AG08395 (cell line): ENCODE measurements around the gene DECR2.
"Not testable (repeated sequence)": the region's sequence is repeated elsewhere in the genome, so short reads cannot be mapped to it uniquely, and the experiment has no call there.

Experiments
- DNase-seq: peaks from one replicate; pipeline ENCODE4 v3.0.0; 2012; ENCODE audit warnings: mixed read lengths, low spot score

The DECR2 gene

DNA sequence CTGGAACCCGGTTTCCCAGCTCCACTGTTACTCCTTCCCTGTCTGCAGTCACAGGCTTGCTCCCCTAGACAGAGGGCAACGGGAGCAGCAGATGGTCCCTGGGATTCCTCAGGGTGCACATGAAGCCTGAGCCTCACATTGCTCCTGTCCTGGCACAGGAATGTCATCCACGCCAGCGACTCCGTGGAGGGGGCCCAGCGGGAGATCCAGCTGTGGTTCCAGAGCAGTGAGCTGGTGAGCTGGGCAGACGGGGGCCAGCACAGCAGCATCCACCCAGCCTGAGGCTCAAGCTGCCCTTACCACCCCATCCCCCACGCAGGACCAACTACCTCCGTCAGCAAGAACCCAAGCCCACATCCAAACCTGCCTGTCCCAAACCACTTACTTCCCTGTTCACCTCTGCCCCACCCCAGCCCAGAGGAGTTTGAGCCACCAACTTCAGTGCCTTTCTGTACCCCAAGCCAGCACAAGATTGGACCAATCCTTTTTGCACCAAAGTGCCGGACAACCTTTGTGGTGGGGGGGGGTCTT lies 1.6 kb upstream of the DECR2 start:
- no peak for DNase-seq

DNA sequence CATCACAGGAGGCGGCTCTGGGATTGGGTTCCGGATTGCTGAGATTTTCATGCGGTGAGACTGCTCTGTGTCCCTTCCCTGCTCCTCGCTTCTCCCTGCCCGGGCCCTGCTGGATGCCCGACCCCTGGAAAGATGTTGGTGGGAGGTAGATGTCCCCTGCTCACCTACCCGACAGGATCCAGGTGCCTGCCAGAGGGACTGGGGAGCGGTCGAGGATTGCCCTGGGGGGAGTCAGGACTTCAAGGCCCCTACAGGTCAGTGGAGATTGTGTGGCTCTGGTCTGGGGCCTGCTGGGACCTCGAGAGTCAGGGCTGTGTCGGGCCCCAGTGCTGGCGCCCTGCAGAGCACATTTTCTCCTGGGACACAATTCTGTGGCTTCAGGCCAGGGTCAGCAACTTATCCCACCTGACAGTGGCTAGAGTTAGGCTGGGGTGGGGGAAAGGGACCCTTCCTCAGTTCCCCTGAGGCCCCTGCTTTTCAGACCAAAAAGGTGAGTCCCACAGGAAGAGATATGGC lies 3.3 kb downstream of the DECR2 start:
- no peak for DNase-seq

DNA sequence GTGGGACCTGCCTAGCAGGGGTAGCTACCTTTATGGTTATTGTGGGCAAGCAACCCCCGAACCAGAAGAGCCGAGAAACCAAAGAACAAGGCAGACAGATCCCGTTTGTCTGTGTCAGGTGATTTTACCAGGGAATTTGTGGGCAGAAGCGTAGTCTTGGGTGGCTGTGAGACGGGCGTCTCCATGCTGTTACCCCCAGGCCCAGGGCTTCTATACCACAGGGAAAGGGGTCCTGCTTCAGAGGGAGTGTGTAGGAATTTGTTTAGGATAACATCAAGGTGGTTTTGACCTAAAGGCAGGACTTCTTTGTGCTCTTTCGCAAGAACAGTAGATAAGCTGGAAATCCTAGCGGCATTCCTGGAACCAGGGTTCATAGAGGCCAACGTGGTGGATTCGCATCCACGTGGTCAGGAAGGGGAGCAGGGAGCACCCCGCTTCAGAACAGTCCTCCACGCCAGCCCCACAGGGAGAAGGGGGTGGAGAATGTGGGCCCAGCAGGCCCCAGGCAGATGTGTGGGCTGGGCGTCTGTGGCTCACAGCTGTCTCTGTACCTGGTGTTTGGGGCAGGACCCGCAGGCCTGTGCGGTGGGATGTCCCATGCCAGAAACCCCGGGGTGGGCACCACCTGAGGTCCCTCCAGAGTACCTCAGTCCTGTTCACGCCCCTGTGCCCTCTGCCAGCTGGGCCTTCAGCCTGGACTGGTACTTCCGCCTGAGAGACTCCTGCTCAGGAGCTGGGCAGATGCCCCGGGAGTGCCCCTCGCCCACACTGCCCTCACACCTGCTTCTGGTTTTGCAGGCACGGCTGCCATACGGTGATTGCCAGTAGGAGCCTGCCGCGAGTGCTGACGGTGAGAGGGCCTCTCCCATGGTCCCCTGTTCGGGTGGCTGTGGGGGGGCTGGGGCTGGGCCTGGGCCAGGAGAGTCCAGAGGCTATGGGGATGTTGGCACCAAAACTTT lies 4.1 kb downstream of the DECR2 start:
- DNase-seq = no peak

DNA sequence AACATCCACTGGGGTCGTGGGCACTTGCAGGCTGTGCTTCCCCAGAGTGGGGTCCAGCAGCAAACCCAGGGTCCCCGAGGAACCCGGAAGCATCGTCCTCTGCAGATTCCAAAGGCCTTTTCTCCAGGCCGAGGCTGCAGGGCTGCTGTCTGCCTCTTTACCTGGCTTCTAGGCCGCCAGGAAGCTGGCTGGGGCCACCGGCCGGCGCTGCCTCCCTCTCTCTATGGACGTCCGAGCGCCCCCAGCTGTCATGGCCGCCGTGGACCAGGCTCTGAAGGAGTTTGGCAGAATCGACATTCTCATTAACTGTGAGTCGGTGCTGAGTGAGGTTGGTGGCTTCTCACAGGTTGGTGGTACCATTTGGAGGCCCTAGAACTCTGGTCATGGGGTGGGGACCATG lies 5.6 kb downstream of the DECR2 start:
- no peak for DNase-seq

DNA sequence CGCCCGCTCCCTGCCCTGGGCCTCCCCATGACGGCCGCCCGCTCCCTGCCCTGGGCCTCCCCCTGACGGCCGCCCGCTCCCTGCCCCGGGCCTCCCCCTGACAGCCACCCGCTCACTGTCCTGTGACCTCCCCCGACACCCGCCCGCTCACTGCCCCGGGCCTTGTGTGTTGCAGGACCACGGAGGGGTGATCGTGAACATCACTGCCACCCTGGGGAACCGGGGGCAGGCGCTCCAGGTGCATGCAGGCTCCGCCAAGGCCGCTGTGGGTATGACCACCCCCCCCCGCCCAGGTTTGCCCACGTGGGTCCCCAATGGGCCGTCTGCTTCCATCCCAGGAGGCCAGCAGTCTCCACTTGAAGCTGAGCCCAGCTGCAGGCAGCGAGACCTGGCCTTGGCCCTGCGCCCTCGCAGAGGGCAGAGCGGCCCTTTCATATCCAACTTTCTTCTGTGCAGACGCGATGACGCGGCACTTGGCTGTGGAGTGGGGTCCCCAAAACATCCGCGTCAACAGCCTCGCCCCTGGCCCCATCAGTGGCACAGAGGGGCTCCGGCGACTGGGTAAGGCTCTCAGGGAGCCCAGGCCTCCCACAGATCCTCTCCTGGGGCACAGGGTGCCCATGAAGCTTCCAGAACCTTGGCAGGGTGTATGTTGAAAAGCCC lies 9.0 kb downstream of the DECR2 start:
- DNase-seq = no peak

DNA sequence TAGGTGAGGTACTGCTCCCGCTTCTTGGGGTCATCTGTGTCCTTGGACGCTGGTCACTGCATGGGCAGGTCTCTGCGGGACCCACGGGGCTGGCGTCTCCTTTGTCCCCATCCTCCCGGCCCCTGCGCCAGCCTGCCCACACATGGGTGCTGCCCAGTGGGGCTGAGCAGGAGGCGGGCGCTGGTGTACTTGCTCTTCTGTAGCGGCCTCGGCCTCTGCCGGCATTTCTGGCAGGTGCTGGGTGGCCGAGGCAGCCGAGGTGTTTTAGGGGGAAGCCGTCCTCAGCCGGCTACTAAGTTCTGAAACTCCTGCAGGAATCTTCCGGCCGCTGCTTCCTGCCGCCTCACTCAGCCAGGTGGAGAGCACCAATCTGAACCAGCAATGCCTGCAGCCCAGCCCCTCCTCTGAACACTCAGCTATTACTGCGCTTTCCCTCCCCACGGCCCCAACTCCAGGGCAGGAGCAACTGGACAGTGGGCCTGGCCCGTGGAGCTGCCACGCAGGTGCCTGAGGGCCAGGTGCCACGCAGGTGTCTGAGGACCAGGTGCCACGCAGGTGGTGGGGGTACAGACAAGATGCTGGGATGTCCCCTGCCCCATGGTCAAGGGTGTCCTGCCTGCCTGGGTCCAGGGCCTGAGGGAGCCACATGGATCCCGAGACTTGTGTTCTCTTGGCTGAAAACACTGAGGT lies 10.0 kb downstream of the DECR2 start:
- no peak for DNase-seq

DNA sequence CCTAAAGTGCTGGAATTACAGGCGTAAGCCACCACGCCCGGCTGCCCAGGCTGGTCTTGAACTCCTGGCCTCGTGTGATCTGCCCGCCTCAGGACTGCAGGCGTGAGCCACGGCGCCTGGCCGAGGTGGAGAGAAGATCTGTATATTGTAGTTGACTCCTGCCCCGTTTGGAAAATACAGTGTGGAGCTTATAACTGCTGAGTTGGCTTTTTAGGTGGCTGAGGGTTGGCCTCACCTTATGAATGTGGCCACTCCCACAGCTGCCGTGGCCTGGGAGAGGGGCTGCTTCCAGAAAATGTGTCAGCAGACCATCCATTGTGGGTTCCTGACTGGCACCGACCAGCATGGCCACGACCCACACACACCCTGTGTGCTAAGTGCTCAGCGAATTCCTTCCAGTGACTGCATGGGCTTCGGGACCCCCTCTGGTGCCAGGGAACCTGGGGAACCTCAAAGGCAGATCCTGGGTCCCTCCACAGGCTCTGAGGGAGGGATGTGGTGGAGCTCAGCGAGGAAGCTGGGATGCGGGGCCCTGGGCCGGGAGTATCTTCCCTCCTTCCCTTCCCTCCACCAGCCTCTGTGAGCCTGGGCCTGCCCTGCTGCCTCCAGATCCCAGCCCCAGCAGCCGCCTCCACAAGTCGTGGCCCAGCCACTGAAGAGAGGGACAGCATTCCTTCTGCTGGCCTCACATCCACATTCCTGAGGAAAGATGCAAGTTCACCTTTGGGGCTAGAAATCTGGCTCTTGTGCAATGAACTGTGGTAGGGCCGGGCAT lies 12.9 kb downstream of the DECR2 start:
- peak; percentile 25 for DNase-seq

DNA sequence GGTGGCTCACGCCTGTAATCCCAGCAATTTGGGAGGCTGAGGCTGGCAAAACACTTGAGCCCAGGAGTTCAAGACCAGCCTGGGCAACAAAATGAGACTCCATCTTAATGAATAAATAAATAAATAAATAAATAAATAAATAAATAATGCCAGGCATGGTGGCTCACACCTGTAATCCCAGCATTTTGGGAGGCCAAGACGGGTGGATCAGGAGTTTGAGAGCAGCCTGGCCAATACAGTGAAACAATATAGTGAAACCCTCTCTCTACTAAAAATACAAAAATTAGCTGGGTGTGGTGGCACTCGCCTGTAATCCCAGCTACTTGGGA lies 13.4 kb downstream of the DECR2 start:
- not testable (repeated sequence) for DNase-seq

DNA sequence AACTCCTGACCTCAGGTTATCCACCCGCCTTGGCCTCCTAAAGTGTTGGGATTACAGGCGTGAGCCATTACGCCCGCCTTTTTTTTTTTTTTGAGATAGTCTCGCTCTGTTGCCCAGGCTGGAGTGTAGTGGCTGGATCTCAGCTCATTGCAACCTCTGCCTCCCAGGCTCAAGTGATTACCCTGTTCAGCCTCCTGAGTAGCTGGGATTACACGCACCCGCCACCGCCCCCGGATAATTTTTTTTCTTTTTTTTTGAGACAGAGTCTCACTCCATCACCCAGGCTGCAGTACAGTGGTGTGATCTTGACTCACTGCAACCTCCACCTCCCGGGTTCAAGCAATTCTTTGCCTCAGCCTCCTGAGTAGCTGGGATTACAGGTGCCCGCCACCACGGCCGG lies 20.5 kb downstream of the DECR2 start:
- DNase-seq = not testable (repeated sequence)

DNA sequence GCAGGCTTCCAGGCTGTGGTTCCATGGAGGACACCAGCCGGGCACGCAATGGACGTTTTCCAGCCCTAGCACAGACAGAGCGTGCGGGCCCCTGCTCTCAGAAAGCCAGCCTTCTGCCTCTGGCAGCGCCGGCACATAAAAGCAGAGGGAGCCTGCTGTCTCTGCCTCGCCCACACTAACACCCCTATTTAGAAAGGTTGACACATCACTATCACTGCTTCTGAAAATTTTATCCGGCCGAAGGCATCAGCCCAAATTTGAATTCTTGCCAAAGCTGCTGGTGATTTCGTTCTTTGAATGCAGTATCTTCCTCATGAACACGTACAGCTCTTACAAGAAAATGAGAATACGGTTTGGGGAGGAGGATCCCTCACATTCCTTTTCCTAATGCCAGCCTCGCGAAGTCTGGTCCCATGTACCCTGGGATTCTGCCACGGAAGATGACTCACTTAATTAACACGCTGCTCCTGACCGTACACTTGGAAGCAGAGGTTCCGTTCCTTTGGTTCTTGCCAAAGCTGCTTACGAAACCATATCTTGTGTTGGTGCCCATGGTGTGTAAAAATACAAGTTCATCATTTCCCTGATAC lies 22.4 kb downstream of the DECR2 start:
- peak; percentile 97 for DNase-seq

DNA sequence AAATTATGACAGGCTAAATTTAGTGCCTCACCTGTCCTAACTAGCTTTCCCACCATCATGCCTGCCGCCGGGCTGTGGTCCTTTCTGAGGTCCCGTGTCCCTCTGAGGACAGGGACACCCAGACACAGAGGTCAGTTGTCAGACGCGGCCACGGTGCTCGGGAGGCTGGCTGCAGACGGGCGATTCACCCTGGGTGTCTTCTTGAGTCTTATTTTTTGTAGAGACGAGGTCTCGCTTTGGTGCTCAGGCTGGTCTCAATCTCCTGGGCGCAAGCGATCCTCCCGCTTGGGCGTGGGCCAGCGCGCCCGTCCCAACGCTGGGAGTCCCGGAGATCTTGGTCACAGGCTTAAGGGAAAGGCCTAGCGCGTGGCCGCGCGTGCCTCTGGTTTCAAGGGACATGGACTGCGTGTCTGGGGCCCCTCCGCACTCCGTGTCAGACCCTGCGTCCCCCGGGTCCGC lies 23.0 kb downstream of the DECR2 start:
- DNase-seq = no peak

DNA sequence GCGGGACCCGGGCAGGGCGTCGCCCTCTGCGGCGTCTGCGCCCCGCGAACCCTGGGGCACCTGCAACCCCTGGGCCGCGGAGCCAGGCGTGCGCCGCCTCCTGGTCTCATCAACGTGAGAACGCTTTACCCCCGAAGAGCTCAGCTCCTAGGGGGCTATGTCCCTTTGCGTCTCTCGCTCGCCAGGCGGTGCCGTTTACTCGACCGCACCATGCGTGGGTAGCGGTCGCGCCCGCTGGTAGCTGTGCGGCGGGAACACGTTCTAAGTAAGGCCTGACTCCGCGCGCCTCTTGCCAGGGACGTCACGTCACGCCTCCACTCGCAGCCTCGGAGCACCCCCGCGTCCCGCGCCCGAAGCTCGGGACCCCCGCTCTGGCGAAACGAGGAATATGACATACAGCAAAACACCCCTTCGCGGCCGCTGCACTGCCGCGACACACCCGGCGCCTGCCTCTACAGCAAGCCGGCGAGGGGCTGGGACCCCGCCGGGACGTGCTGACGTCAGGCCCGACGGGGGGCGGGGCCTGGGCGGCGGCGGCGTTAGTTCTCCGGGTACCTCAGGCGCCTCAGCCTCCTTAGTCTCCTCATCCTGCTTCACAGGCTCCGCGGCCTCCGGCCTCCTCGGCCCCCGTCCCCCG lies 23.5 kb downstream of the DECR2 start, which contains the start of gene RAB11FIP3:
RAB11FIP3 (plus strand) TSS at position 568 of the 637 bp plus-strand sequence. CDS start 358 bp downstream, outside the sequence.
- DNase-seq = peak; percentile 78

DNA sequence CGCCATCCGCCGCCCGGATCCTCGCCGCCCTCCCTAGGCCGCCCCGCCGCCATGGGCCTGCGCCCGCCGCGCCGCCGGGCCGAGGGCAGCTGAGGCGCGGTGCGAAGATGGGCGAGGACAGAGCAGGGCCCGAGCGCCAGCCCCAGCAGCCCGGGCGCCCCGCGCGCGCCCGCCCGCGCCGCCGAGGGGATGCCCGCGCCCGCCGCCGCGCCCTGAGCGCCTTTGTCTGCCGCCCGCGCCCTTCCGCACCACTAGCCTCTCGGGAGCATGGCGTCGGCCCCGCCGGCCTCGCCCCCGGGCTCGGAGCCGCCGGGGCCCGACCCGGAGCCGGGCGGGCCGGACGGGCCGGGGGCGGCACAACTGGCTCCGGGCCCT lies 24.0 kb downstream of the DECR2 start:
- DNase-seq = no peak

DNA sequence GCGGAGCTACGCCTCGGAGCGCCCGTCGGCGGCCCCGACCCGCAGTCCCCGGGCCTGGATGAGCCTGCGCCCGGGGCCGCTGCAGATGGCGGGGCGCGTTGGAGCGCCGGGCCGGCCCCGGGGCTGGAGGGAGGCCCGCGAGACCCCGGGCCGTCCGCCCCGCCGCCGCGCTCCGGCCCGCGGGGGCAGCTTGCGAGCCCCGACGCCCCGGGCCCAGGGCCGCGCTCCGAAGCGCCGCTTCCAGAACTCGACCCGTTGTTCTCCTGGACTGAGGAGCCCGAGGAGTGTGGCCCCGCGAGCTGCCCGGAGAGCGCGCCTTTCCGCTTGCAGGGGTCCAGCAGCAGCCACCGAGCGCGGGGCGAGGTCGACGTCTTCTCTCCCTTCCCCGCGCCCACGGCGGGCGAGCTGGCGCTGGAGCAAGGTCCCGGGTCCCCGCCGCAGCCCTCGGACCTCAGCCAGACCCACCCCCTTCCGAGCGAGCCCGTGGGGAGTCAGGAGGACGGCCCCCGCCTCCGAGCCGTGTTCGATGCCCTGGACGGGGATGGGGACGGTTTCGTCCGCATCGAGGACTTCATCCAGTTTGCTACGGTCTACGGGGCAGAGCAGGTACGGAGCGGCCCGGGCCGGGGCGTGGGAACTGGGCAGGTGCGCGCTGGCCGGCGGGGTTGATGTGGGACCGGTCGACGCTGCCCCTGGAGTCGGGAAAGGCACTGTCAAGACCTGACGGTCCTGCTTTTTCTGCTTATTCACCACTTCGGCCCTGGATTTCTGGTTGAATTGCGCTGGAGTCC lies 24.6 kb downstream of the DECR2 start:
- DNase-seq = no peak

DNA sequence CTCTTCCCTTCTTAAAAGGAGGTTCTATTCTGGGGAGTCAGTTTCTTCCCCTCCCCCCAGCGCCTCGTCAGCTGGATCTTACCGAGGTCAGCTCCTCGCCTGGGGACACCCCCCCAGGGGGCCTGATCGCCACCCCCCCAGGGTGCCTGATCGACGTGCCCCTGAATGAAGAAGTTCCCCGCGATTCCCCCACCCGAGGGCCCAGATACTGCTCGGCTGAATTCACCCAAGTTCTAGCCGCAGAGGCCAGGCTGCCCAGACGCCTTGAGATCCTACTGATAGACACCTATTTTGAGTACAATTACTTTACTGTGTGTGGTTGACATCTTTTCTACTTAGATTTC lies 25.2 kb downstream of the DECR2 start:
- no peak for DNase-seq

DNA sequence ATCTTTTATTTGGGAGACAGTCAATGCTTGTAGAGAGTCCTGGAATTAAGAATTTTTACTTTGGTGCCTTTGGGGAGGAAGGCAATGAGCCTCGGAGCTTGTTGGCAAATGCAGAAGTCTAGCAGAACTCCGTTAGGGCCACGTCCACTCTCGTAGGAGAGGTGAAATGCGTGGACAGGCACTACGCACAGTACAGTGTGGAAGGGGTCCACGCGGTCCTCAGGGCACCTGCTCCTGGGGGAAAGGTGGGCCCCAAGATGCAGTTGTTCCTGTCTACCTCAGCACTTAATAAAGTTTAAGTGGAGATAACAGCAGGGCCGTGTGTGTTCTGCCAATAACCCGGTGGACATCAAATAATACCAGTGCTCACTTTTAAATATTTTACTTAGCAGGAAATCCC lies 25.6 kb downstream of the DECR2 start:
- no peak for DNase-seq

DNA sequence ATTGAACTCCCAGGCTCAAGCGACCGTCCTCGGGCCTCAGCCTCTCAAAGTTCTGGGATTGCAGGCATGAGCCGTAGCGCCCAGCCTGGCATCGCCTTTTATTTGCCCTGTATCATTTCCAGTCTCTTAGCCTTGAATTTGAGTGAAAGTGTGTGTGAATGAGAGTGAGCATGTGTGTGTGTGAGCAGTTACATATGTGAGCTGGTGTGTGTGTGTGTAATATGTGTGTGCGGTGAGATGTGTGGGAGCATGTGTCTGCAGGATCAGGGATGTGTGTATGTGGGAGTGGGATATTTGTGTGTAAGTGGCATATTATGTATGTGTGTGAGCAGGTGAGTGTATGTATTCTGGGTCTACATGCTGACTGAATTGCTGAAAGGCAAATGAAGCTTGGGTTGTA lies 29.2 kb downstream of the DECR2 start:
- DNase-seq = no peak

DNA sequence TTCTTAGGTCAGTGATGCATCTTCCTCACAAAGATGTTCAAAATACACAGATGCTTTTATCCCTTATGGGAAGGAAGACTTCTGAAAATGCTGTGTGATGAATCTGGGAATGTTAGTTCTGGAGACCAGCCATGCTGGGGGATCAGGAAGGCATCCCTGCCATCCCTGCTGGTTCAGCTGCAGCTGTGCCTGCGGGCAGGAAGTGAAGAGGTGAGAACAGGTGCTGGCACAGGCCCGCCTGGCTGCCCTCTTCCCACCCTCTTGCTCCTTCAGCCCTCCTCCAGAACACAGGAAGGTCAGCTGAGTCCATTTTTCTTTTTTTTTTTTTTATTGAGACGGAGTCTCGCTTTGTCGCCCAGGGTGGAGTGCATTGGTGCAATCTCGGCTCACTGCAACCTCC lies 38.9 kb downstream of the DECR2 start:
- no peak for DNase-seq

DNA sequence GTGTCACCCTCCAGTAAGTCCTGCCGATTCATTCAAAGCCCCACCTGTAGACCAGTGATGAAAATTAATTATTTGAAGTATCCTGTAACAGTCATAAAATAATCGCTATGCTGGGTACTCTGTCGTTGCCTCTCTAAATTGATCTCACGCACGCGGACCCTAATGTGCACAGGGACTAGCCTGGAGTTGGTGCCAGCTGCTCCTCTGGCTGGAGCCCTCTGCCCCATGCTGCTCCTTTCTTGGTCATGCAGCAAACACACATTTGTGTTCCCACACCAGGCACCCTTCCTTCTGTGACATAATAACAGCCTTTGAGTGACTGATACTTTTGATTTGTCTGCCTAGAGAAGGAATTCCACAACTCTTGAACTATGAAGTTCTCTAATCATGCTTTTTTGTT lies 39.8 kb downstream of the DECR2 start:
- no peak for DNase-seq

DNA sequence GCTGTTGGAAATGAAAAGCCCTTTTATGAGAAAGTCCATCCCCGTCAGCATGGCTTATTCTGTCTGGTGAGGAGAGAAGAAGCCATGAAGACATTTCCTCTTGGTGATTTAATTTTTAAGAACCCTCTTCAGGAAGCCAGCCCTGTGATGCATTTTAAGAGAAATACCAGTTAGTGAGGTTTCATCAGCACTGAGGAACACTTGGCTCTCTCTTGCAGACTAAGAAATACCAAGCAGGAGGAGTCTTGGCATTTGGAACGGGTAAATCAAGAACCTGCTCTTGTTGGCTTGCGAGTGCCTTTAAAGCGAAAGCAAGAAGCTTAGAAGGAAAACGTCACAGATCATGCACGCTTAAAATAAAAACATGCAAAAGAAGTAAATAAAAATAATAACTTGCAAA lies 41.3 kb downstream of the DECR2 start:
- no peak for DNase-seq
